ENCODE data around the gene LILRB4.
"Not testable (repeated sequence)": the region's sequence is repeated elsewhere in the genome, so short reads cannot be mapped to it uniquely, and the experiment has no call there.

The LILRB4 gene

GRCh38 chr19:54662730-54663129 lies at the start of gene LILRB4:
Gene LILRB4 (plus strand): TSS chr19:54662985. CDS start chr19:54663034, 49 bp downstream.
- no peak within 1 kb of the TSS for H3K27ac Mint-ChIP-seq
- peaks cover 2% of the 10 kb centered on the region for H3K27me3 Mint-ChIP-seq (ENCODE audit: low read depth)
- no peak within 1 kb of the TSS for H3K4me3 Mint-ChIP-seq
- no peaks in the 10 kb centered on the region for H3K36me3 Mint-ChIP-seq (ENCODE audit: low read depth)
- DNase-seq (ENCODE audit: low spot score) = no peak
- H3K9me3 Mint-ChIP-seq = no peaks in the 10 kb centered on the region
- H3K4me1 Mint-ChIP-seq (ENCODE audit: low read depth) = no peaks in the 10 kb centered on the region

GRCh38 chr19:54614726-54615125 lies 48.1 kb upstream of the LILRB4 start:
- no peak overlapping the region for H3K4me3 Mint-ChIP-seq
- no peak for DNase-seq (ENCODE audit: low spot score)
- no peak overlapping the region for H3K27ac Mint-ChIP-seq
- no peaks in the 10 kb centered on the region for H3K27me3 Mint-ChIP-seq (ENCODE audit: low read depth)
- no peaks in the 10 kb centered on the region for H3K36me3 Mint-ChIP-seq (ENCODE audit: low read depth)
- no peaks in the 10 kb centered on the region for H3K4me1 Mint-ChIP-seq (ENCODE audit: low read depth)
- H3K9me3 Mint-ChIP-seq = no peaks in the 10 kb centered on the region

- H3K9me3 Mint-ChIP-seq = no peaks in the 10 kb centered on the region
- no peak overlapping the region for H3K4me3 Mint-ChIP-seq
- H3K27ac Mint-ChIP-seq = no peak overlapping the region
- DNase-seq (ENCODE audit: low spot score) = no peak
- no peaks in the 10 kb centered on the region for H3K4me1 Mint-ChIP-seq (ENCODE audit: low read depth)
- H3K36me3 Mint-ChIP-seq (ENCODE audit: low read depth) = no peaks in the 10 kb centered on the region
- H3K27me3 Mint-ChIP-seq (ENCODE audit: low read depth) = peaks cover 3% of the 10 kb centered on the region
Observed at GRCh38 chr19:54616057-54616456, 46.7 kb upstream of the LILRB4 start.

GRCh38 chr19:54616821-54617560 lies 45.8 kb upstream of the LILRB4 start:
- no peaks in the 10 kb centered on the region for H3K36me3 Mint-ChIP-seq (ENCODE audit: low read depth)
- H3K27ac Mint-ChIP-seq = no peak overlapping the region
- H3K4me3 Mint-ChIP-seq = no peak overlapping the region
- peaks cover 7% of the 10 kb centered on the region for H3K27me3 Mint-ChIP-seq (ENCODE audit: low read depth)
- DNase-seq (ENCODE audit: low spot score) = no peak
- no peaks in the 10 kb centered on the region for H3K9me3 Mint-ChIP-seq
- H3K4me1 Mint-ChIP-seq (ENCODE audit: low read depth) = no peaks in the 10 kb centered on the region

GRCh38 chr19:54620464-54620863 lies 42.3 kb upstream of the LILRB4 start:
- H3K4me3 Mint-ChIP-seq = no peak overlapping the region
- H3K4me1 Mint-ChIP-seq (ENCODE audit: low read depth) = peaks cover 2% of the 10 kb centered on the region
- no peaks in the 10 kb centered on the region for H3K36me3 Mint-ChIP-seq (ENCODE audit: low read depth)
- no peak for DNase-seq (ENCODE audit: low spot score)
- peaks cover 11% of the 10 kb centered on the region for H3K27me3 Mint-ChIP-seq (ENCODE audit: low read depth)
- H3K9me3 Mint-ChIP-seq = no peaks in the 10 kb centered on the region
- H3K27ac Mint-ChIP-seq = no peak overlapping the region

- Mint-ChIP-seq H3K27me3 (ENCODE audit: low read depth) (peaks cover 16% of the 10 kb centered on the region), H3K36me3 (ENCODE audit: low read depth) (no peaks in the 10 kb centered on the region), H3K4me1 (ENCODE audit: low read depth) (peaks cover 2% of the 10 kb centered on the region), H3K27ac (no peak overlapping the region), H3K4me3 (no peak overlapping the region), H3K9me3 (no peaks in the 10 kb centered on the region)
- no peak for DNase-seq (ENCODE audit: low spot score)
Observed at GRCh38 chr19:54622431-54622830, 40.4 kb upstream of the LILRB4 start.

- H3K36me3 Mint-ChIP-seq (ENCODE audit: low read depth); H3K4me3 Mint-ChIP-seq; DNase-seq (ENCODE audit: low spot score); H3K9me3 Mint-ChIP-seq; H3K27ac Mint-ChIP-seq; H3K4me1 Mint-ChIP-seq (ENCODE audit: low read depth): not testable (repeated sequence)
- peaks cover 18% of the 10 kb centered on the region for H3K27me3 Mint-ChIP-seq (ENCODE audit: low read depth)
Observed at GRCh38 chr19:54624234-54624633, 38.6 kb upstream of the LILRB4 start.

- H3K4me1 Mint-ChIP-seq (ENCODE audit: low read depth); DNase-seq (ENCODE audit: low spot score); H3K36me3 Mint-ChIP-seq (ENCODE audit: low read depth); H3K4me3 Mint-ChIP-seq; H3K9me3 Mint-ChIP-seq; H3K27ac Mint-ChIP-seq: not testable (repeated sequence)
- peaks cover 22% of the 10 kb centered on the region for H3K27me3 Mint-ChIP-seq (ENCODE audit: low read depth)
Observed at GRCh38 chr19:54624934-54625730, 37.7 kb upstream of the LILRB4 start.

GRCh38 chr19:54626757-54627156 lies 36.0 kb upstream of the LILRB4 start:
- no peaks in the 10 kb centered on the region for H3K9me3 Mint-ChIP-seq
- no peak for DNase-seq (ENCODE audit: low spot score)
- no peaks in the 10 kb centered on the region for H3K36me3 Mint-ChIP-seq (ENCODE audit: low read depth)
- no peak overlapping the region for H3K27ac Mint-ChIP-seq
- H3K4me1 Mint-ChIP-seq (ENCODE audit: low read depth) = peaks cover 5% of the 10 kb centered on the region
- peaks cover 18% of the 10 kb centered on the region for H3K27me3 Mint-ChIP-seq (ENCODE audit: low read depth)
- no peak overlapping the region for H3K4me3 Mint-ChIP-seq

GRCh38 chr19:54627912-54628311 lies 34.9 kb upstream of the LILRB4 start:
- H3K4me1 Mint-ChIP-seq (ENCODE audit: low read depth); H3K4me3 Mint-ChIP-seq; H3K27ac Mint-ChIP-seq; H3K9me3 Mint-ChIP-seq; DNase-seq (ENCODE audit: low spot score); H3K36me3 Mint-ChIP-seq (ENCODE audit: low read depth): not testable (repeated sequence)
- peaks cover 14% of the 10 kb centered on the region for H3K27me3 Mint-ChIP-seq (ENCODE audit: low read depth)

GRCh38 chr19:54630262-54630661 lies 32.5 kb upstream of the LILRB4 start, which contains the start of gene LILRB1:
Gene LILRB1 (plus strand): TSS chr19:54630484. CDS start chr19:54631074, 590 bp downstream.
- H3K27me3 Mint-ChIP-seq (ENCODE audit: low read depth) = peaks cover 14% of the 10 kb centered on the region
- DNase-seq (ENCODE audit: low spot score); H3K36me3 Mint-ChIP-seq (ENCODE audit: low read depth); H3K4me1 Mint-ChIP-seq (ENCODE audit: low read depth); H3K9me3 Mint-ChIP-seq; H3K4me3 Mint-ChIP-seq; H3K27ac Mint-ChIP-seq: not testable (repeated sequence)

GRCh38 chr19:54630782-54631181 lies 32.0 kb upstream of the LILRB4 start:
- no peaks in the 10 kb centered on the region for H3K36me3 Mint-ChIP-seq (ENCODE audit: low read depth)
- DNase-seq (ENCODE audit: low spot score) = no peak
- peaks cover 4% of the 10 kb centered on the region for H3K4me1 Mint-ChIP-seq (ENCODE audit: low read depth)
- no peak overlapping the region for H3K27ac Mint-ChIP-seq
- H3K9me3 Mint-ChIP-seq = no peaks in the 10 kb centered on the region
- H3K4me3 Mint-ChIP-seq = no peak overlapping the region
- H3K27me3 Mint-ChIP-seq (ENCODE audit: low read depth) = peaks cover 11% of the 10 kb centered on the region

GRCh38 chr19:54631489-54632337 lies 31.1 kb upstream of the LILRB4 start:
- not testable (repeated sequence) for H3K4me3 Mint-ChIP-seq

GRCh38 chr19:54632517-54632916 lies 30.3 kb upstream of the LILRB4 start:
- H3K27me3 Mint-ChIP-seq (ENCODE audit: low read depth); DNase-seq (ENCODE audit: low spot score); H3K9me3 Mint-ChIP-seq; H3K27ac Mint-ChIP-seq; H3K4me1 Mint-ChIP-seq (ENCODE audit: low read depth); H3K4me3 Mint-ChIP-seq; H3K36me3 Mint-ChIP-seq (ENCODE audit: low read depth): not testable (repeated sequence)

More at GRCh38 chr19:54631489-54632337, 31.1 kb upstream of the LILRB4 start:
- not testable (repeated sequence) for H3K27me3 Mint-ChIP-seq (ENCODE audit: low read depth); H3K4me1 Mint-ChIP-seq (ENCODE audit: low read depth); DNase-seq (ENCODE audit: low spot score); H3K9me3 Mint-ChIP-seq; H3K27ac Mint-ChIP-seq; H3K36me3 Mint-ChIP-seq (ENCODE audit: low read depth)
